Activated CD4-positive, alpha-beta T cell treated with anti-CD3 and anti-CD28 coated beads for 24 hours (primary cell): ENCODE results near the gene KLHL26.

Source experiments
- DNase-seq, 2 donors: peaks; one replicate each; pipeline ENCODE4 v3.0.0-alpha.2; 2020; ENCODE audit warnings: low read depth in 2 of 2

Gene KLHL26

GRCh38 chr19:18603255-18603957 lies 33.4 kb upstream of the KLHL26 start:
- no peak for DNase-seq

- DNase-seq: no peak
Measured at GRCh38 chr19:18603958-18604819, 32.6 kb upstream of the KLHL26 start.

- no peak for DNase-seq
Measured at GRCh38 chr19:18604820-18605159, 32.0 kb upstream of the KLHL26 start.

- no peak for DNase-seq
Measured at GRCh38 chr19:18605196-18605545, 31.7 kb upstream of the KLHL26 start.

- no peak for DNase-seq
Measured at GRCh38 chr19:18605546-18606280, 31.1 kb upstream of the KLHL26 start.

GRCh38 chr19:18606281-18607225 lies 30.3 kb upstream of the KLHL26 start, which contains the start of gene CRLF1:
Gene CRLF1, minus strand, starts transcription at chr19:18606799. Its CDS starts 143 bp downstream, at chr19:18606656.
- no peak for DNase-seq

- no peak for DNase-seq
Measured at GRCh38 chr19:18607226-18608101, 29.4 kb upstream of the KLHL26 start.

GRCh38 chr19:18608102-18608804 lies 28.6 kb upstream of the KLHL26 start:
- no peak for DNase-seq

- DNase-seq: no peak
Measured at GRCh38 chr19:18608805-18609716, 27.8 kb upstream of the KLHL26 start.

GRCh38 chr19:18609717-18610051 lies 27.1 kb upstream of the KLHL26 start:
- no peak for DNase-seq

- DNase-seq: no peak
Measured at GRCh38 chr19:18610245-18610555, 26.6 kb upstream of the KLHL26 start.

GRCh38 chr19:18610556-18611326 lies 26.1 kb upstream of the KLHL26 start:
- DNase-seq: no peak

GRCh38 chr19:18611327-18612050 lies 25.3 kb upstream of the KLHL26 start:
- no peak for DNase-seq

- no peak for DNase-seq
Measured at GRCh38 chr19:18612051-18612771, 24.6 kb upstream of the KLHL26 start.

- DNase-seq: no peak
Measured at GRCh38 chr19:18612772-18613588, 23.8 kb upstream of the KLHL26 start, which contains the start of gene TMEM59L. Gene TMEM59L, plus strand, starts transcription at chr19:18612870. Its CDS starts 89 bp downstream, at chr19:18612959.
